Measurements from ENCODE around the gene PLEKHN1.

PLEKHN1 gene

DNA sequence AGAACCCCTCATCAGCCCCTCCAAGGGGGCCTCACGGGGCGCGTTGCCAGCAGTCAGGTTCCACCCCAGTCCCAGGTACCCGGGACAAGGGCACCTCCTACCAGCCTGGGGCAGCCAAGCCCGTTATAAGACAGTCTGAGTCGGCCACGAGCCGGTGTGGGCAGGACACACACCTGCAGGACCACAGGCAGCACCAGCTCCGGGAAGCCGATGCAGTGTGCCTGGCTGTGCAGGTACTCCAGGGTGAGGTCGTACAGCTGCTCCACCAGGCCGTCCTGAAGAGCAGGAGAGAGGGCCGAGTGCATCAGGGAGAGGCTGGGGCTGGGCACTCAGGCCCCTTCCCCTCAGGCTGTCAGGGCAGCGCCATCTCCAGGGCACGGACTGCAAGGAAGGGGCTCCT is 18.3 kb upstream of the PLEKHN1 start:
- CTCF ChIA-PET, result no interaction called here
- POLR2A ChIA-PET, result no interaction called here
- TF ChIP-seq, protein P1, sequence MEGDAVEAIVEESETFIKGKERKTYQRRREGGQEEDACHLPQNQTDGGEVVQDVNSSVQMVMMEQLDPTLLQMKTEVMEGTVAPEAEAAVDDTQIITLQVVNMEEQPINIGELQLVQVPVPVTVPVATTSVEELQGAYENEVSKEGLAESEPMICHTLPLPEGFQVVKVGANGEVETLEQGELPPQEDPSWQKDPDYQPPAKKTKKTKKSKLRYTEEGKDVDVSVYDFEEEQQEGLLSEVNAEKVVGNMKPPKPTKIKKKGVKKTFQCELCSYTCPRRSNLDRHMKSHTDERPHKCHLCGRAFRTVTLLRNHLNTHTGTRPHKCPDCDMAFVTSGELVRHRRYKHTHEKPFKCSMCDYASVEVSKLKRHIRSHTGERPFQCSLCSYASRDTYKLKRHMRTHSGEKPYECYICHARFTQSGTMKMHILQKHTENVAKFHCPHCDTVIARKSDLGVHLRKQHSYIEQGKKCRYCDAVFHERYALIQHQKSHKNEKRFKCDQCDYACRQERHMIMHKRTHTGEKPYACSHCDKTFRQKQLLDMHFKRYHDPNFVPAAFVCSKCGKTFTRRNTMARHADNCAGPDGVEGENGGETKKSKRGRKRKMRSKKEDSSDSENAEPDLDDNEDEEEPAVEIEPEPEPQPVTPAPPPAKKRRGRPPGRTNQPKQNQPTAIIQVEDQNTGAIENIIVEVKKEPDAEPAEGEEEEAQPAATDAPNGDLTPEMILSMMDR (IDR thresholded peaks at IDR 0.05; ENCODE audit: control extremely low read depth, extremely low read depth, low read depth, missing control alignments), result no peak
- no peak for DNase-seq (ENCODE audit: extremely low spot score)

GRCh38 chr1:950268-950667 is 16.0 kb upstream of the PLEKHN1 start:
- TF ChIP-seq, protein P1 (IDR thresholded peaks at IDR 0.05; ENCODE audit: control extremely low read depth, extremely low read depth, low read depth, missing control alignments), result no peak
- CTCF ChIA-PET, result no interaction called here
- no peak for DNase-seq (ENCODE audit: extremely low spot score)
- POLR2A ChIA-PET, result no interaction called here

DNA sequence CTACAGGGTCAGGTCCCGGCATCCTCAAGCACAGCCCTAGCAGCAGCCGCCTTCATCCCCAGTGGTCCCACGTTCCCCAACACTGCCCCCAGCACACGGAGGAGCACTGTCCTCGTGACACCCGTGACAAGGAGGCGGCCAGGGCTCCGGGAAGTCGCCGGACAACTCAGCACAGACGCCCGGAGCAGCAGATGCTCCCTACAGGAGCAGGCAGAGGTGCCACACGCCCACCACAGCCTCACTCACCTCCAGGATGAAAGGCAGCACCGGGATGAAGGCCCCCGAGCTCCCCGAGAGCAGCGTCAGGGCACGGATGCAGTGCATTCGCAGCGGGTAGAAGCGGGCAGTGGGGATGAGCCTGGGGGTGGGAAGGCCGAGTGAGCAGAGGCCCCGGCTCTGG is 15.4 kb upstream of the PLEKHN1 start:
- POLR2A ChIA-PET, result no interaction called here
- no peak for DNase-seq (ENCODE audit: extremely low spot score)
- CTCF ChIA-PET, result no interaction called here
- TF ChIP-seq, protein P1 (IDR thresholded peaks at IDR 0.05; ENCODE audit: control extremely low read depth, extremely low read depth, low read depth, missing control alignments), result no peak

GRCh38 chr1:951364-951763 is 14.9 kb upstream of the PLEKHN1 start:
- POLR2A ChIA-PET, result no interaction called here
- CTCF ChIA-PET, result no interaction called here
- TF ChIP-seq, protein P1 (IDR thresholded peaks at IDR 0.05; ENCODE audit: control extremely low read depth, extremely low read depth, low read depth, missing control alignments), result peak; percentile 26
- no peak for DNase-seq (ENCODE audit: extremely low spot score)

GRCh38 chr1:952201-952600 is 14.1 kb upstream of the PLEKHN1 start:
- TF ChIP-seq, protein P1 (IDR thresholded peaks at IDR 0.05; ENCODE audit: control extremely low read depth, extremely low read depth, low read depth, missing control alignments), result no peak
- no peak for DNase-seq (ENCODE audit: extremely low spot score)
- POLR2A ChIA-PET, result no interaction called here
- CTCF ChIA-PET, result no interaction called here

DNA sequence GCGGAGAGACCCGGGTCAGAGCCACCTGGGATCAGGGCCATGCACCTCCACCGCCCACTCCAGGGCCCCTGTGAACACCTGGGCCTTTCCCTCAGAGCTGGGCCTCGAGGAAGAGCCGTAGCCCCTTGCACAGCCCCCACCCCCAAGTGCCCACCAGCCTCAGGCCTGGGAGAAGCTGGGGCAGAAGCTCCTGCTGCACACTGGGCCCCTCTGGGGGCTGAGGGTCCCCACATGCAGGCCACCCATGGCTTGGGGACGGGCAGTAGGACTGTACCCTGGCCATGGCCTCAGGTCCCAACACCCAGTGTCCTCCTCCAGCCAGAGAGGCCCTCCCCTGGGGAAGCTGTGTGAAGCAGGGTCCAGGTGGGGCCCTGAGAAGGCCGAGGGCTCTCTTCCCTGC is 13.7 kb upstream of the PLEKHN1 start:
- TF ChIP-seq, protein P1 (IDR thresholded peaks at IDR 0.05; ENCODE audit: control extremely low read depth, extremely low read depth, low read depth, missing control alignments), result no peak
- DNase-seq (ENCODE audit: extremely low spot score), result no peak
- ChIA-PET CTCF (no interaction called here), POLR2A (no interaction called here)

All from GM10248 (cell line).